NCI-H1092 treated with DMSO at 0.1 percent for 48 hours (cell line): ENCODE measurements around the gene PROX1.
A peak's percentile ranks its signal among the peaks of the same experiment; 100 is the strongest.
"Not testable (repeated sequence)": the region's sequence is repeated elsewhere in the genome, so short reads cannot be mapped to it uniquely, and the experiment has no call there.

Source experiments
- DNase-seq: peaks from one replicate; lab custom pipeline; 2025; lab: John Stamatoyannopoulos, UW

The PROX1 gene

DNA sequence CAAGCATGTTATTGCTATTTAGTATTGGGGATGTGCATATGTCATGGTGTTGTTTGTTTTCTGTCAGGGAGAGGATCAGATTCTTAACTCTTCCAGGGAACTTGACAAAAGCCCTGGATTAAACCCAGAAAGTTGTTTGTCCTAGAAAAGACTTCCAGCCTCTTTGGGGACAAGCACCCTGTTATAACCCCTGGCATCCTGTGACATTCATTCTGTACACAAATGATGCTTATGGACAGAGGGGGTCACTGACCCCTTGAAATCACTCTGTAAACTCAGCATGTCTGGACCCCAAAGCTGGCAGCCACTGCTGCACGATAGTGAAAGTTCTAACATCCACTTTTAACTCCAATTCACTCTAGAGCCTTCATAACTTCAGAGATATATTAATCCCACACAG lies 81.2 kb downstream of the PROX1 start:
- DNase-seq: no peak

DNA sequence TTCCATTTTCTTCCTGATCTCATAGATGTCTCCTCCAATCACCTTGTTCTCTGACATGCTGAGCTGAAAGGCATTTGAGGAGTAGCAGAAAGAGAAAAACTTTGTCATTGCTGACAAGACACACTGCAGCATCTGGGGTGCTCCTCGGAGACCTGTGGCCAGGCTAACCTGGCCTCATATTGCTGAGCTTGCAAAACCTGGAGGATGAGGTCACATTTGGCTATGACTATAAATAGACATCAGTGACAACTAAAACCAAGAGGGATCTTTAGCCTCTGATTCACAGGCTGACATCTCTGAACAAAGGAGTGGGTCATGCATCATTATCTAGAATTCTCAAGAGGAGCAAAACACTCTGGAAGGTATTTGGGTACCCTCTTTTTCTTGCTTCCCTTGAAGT lies 83.7 kb downstream of the PROX1 start:
- DNase-seq: no peak

DNA sequence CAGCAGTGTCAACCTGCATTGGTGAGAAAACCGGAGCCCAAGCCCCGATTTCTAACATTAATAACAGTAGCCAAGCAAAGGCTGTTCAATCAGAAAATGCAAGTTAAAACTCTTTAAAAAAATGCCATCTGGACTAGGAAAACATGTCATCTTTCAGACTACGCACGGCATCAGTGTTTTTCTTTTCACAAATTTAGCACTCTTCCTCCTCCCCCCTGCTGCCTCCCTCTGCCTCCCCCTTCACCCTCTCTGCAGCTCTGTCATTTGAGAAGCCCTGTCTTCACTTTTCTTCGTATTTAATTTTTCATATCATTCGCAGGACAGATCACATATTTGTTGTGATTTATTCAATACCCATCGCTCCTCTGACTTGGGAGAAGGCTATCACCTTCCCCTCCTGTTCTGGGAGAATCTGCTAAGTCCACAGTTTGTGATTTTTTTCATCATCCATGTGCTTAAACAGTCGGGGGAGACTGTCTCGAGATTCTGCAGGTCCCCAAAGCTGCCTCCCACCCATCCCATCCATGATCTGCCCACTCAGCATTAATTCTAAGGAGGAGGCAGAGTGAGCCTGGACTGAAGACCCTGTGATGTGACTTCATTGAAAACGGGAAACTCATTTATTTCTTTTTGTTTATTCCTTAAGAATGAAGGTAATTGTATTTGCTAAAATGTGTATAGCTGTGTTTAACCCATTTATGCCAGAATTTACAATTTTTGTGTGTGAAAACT lies 84.8 kb downstream of the PROX1 start:
- no peak for DNase-seq

DNA sequence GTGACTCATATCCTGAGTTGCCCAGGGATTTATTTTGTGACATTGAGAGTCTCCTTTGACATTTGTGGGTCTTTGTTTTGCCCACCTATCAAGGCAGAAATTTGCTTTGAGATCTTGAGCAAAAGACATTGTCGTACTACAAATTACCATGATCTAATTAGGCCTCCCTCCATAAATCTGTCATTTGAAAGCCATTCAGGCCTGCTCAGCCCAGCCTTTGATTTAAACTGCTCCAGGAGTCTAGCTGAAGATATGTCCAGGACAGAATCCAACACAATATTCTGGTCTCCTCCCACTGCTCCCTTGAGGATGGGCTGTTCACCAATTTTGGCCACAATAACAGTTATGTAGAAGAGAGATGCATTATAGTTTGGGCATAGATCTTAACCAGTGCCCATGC lies 86.7 kb downstream of the PROX1 start:
- DNase-seq: no peak

DNA sequence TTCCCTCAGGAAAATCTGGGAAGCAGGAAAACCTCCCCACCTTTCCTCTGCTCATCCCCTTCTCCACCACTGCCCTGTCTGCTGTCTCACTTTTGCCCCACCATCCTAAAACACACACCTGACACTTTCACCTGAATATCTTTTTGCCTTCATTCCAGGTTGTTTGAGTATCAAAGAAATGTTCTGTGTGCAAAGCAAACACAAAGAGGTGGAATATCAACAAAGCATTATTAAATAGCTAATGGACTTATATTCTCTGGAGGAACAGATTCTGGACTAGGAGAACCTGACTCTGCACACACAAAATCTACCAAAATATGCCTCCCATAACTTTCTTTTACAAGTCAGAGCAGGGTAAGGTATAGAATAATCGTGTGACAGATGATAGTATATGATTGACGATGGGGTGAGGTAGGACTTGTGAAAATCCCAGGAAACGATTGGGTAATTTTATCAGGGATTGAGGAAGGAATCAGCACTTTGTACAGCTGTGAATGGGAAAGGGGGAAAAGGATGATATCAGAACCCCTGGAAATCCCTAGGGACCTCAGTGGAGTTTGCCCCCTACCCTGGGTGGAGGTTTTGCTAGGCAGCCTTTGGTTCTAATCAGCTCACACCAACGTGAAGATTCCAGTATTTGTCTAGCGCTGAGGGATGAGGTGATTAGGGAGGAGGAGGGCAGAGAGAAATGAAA lies 87.7 kb downstream of the PROX1 start:
- no peak for DNase-seq

DNA sequence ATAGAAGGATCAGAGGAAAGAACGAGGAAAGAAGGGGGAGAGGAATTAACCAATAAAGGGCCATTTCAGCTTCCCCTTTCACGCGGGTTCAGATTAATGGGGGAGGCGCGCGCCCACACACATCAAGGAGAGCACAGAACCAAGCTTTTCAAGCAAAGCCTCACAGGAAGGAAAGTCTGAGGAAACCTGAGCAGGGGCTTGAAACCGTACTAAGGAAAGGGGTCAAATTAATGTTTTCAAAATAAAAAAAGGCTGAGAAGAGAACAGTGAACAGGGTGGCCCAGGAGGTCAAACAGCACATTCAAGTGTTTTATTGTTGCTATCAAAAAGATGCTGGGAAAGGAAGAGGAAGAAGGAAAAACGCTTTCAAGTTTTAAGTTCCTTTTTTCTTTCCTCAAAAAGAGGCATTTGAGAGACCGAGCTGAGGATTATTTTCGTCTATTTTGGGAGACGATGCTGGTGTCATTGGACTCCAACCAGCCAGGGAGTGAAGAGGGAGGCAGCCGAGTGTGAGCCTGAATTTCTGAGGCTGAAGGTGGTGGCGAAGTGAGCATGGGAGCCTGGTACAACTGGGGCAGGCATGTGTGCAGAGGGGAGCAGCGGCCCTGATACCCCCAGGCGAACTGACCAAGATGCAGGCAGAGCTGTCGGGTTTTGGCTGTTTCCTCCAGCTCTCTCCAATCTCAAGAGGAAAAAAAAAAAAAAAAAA lies 88.4 kb downstream of the PROX1 start:
- no peak for DNase-seq

DNA sequence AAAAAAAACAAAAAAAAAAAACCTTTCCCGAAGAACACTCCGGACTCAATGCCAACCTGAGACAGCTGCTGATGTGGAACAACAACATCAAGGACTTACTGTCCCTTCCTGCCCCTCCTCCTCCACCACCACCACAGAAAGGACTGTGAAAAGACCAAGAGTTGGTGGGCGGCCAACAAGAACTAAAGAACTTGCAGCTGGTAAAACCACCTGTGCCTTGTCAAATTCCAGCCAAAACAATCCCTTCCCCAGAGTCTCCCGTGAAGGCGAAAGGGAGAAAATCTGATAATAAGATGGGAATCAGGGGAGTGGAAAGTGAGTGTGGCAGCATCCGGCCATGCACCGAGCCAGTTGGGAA lies 88.9 kb downstream of the PROX1 start:
- DNase-seq: peak; percentile 41

DNA sequence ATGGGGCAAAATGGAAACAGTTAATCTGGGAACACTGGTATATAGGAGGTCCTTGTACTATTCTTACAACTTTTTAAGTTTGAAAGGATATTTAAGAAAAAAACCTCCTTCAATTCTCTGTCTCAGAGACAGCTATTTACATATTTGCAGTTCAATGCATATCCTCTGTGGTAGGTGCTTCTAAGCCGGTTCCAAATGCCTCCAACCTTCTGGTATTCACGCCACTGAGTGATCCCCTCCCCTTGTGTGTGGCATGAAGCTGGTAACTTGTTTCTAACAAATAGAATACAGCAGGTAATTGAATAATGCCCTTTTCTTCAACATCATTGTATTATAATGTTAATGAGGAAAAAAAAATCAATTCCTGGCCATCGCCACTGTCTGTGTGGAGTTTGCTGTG lies 91.2 kb downstream of the PROX1 start:
- no peak for DNase-seq

DNA sequence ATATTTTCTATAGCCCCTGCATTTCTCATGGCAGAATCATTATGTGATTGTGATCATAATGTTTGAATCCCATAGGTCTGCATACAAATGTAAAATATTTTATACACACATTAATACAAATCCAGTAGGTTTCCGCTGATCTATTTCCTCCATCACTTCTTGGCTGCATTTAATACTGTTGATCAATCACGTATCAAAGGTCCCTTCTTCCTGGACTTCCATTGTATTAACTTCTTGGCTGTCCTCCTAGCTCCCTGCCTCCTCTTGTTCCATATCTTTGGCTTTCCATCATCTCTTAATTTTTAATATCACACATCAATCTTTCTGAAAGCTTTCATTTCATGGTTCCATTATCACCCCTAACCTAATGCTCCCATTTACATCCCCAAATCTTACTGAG lies 97.6 kb downstream of the PROX1 start:
- DNase-seq: no peak

DNA sequence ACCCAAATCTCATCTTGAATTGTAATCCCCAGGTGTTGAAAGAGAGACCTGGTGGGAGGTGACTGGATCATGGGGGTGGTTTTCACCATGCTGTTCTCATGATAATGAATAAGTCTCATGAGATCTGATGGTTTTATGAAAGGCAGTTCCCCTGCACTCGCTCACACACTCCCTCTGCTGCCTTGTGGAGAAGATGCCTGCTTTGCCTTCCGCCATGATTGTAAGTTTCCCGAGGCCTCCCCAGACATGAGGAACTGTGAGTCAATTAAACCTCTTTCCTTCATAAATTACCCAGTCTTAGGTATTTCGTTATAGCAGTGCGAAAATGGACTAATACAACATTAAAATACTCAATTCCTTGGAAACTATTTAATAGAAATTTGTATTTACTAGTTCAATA lies 99.2 kb downstream of the PROX1 start:
- no peak for DNase-seq

DNA sequence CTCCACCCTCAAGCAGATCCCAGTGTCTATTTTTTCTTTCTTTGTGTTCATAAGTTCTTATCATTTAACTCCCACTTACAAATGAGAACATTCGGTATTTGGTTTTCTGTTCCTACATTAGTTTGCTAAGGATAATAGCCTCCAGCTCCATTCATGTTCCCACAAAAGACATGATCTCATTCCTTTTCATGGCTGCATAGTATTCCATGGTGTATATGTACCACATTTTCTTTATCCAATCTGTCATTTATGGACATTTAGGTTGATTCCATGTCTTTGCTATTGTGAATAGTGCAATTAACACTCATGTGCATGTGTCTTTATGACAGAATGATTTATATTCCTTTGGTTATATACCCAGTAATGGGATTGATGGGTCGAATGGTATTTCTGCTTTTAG lies 101.2 kb downstream of the PROX1 start:
- DNase-seq: not testable (repeated sequence)
